ENCODE data around the gene CENPO. TPM values are rescaled to one million over a fixed set of nuclear protein-coding genes. Genes with fewer than 3 reads are reported as not detected.

Gene CENPO
- total RNA-seq, 1 donor from 2014 or later: 10.6 TPM

GRCh38 chr2:24763843-24764242 is 29.4 kb upstream of the CENPO start:
- Mint-ChIP-seq H3K9me3 (ENCODE audit: low read depth) (no peaks in the 10 kb centered on the region), H3K27me3 (ENCODE audit: low read depth) (no peaks in the 10 kb centered on the region), H3K4me3 (ENCODE audit: unreplicated experiment) (no peak overlapping the region), H3K36me3 (ENCODE audit: low read depth) (peaks cover 23% of the 10 kb centered on the region), H3K27ac (ENCODE audit: unreplicated experiment) (no peak overlapping the region), H3K4me1 (ENCODE audit: low read depth) (no peaks in the 10 kb centered on the region)
- TF ChIP-seq, protein P1, sequence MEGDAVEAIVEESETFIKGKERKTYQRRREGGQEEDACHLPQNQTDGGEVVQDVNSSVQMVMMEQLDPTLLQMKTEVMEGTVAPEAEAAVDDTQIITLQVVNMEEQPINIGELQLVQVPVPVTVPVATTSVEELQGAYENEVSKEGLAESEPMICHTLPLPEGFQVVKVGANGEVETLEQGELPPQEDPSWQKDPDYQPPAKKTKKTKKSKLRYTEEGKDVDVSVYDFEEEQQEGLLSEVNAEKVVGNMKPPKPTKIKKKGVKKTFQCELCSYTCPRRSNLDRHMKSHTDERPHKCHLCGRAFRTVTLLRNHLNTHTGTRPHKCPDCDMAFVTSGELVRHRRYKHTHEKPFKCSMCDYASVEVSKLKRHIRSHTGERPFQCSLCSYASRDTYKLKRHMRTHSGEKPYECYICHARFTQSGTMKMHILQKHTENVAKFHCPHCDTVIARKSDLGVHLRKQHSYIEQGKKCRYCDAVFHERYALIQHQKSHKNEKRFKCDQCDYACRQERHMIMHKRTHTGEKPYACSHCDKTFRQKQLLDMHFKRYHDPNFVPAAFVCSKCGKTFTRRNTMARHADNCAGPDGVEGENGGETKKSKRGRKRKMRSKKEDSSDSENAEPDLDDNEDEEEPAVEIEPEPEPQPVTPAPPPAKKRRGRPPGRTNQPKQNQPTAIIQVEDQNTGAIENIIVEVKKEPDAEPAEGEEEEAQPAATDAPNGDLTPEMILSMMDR (IDR thresholded peaks at IDR 0.05): no peak
- DNase-seq (ENCODE audit: low spot score): no peak

DNA sequence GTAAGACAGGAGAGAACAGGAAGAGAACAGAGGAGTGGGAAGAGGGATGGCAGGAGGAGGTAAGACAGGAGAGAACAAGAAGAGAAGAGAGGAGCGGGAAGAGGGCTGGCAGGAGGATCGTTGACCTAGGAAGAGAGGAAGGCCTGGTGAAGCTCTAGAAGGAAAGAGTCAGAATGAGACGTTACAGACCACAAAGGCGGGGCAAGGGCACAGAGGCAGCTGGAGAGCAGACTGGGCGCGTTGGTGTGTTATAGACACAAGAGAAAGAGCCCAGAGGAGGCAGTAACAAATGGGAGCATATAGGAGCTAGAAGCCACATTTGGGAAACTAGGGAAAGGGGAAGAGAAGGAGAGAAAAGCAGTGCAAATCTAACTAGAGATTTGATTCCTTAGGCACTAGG is 26.6 kb upstream of the CENPO start:
- no peak overlapping the region for H3K4me3 Mint-ChIP-seq (ENCODE audit: unreplicated experiment)
- no peaks in the 10 kb centered on the region for H3K27me3 Mint-ChIP-seq (ENCODE audit: low read depth)
- no peak overlapping the region for H3K27ac Mint-ChIP-seq (ENCODE audit: unreplicated experiment)
- TF ChIP-seq, protein P1 (IDR thresholded peaks at IDR 0.05): no peak
- no peaks in the 10 kb centered on the region for H3K4me1 Mint-ChIP-seq (ENCODE audit: low read depth)
- no peaks in the 10 kb centered on the region for H3K9me3 Mint-ChIP-seq (ENCODE audit: low read depth)
- H3K36me3 Mint-ChIP-seq (ENCODE audit: low read depth): peaks cover 32% of the 10 kb centered on the region
- DNase-seq (ENCODE audit: low spot score): no peak

GRCh38 chr2:24768013-24768412 is 25.2 kb upstream of the CENPO start:
- H3K4me1 Mint-ChIP-seq (ENCODE audit: low read depth): peaks cover 4% of the 10 kb centered on the region
- DNase-seq (ENCODE audit: low spot score): no peak
- H3K36me3 Mint-ChIP-seq (ENCODE audit: low read depth): peaks cover 32% of the 10 kb centered on the region
- no peak overlapping the region for H3K27ac Mint-ChIP-seq (ENCODE audit: unreplicated experiment)
- H3K9me3 Mint-ChIP-seq (ENCODE audit: low read depth): no peaks in the 10 kb centered on the region
- H3K27me3 Mint-ChIP-seq (ENCODE audit: low read depth): no peaks in the 10 kb centered on the region
- H3K4me3 Mint-ChIP-seq (ENCODE audit: unreplicated experiment): no peak overlapping the region
- TF ChIP-seq, protein P1 (IDR thresholded peaks at IDR 0.05): no peak

DNA sequence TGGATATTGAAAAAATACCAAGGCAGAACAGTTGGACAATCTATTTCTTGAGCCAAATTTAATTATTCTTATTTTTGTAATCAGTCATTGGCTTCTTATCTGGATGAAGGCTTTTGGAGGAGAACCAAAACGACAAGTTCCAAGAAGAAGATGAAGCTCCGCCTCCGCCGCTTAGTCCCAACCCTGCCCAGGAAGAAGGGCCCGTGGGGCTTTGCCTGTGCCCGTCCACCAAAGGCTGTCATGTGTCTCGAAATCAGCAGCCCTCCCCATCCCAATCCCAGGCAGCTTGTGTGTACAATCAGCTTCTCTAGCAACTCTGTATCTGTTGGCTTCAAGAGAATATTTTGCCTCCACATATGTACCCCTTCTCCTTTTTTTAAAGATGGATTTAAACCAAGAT is 24.6 kb upstream of the CENPO start:
- no peak for DNase-seq (ENCODE audit: low spot score)
- Mint-ChIP-seq H3K36me3 (ENCODE audit: low read depth) (peaks cover 32% of the 10 kb centered on the region), H3K27ac (ENCODE audit: unreplicated experiment) (no peak overlapping the region), H3K9me3 (ENCODE audit: low read depth) (no peaks in the 10 kb centered on the region), H3K27me3 (ENCODE audit: low read depth) (no peaks in the 10 kb centered on the region), H3K4me1 (ENCODE audit: low read depth) (peaks cover 4% of the 10 kb centered on the region), H3K4me3 (ENCODE audit: unreplicated experiment) (no peak overlapping the region)
- TF ChIP-seq, protein P1 (IDR thresholded peaks at IDR 0.05): no peak

GRCh38 chr2:24771061-24771460 is 22.2 kb upstream of the CENPO start:
- H3K27me3 Mint-ChIP-seq (ENCODE audit: low read depth): no peaks in the 10 kb centered on the region
- peaks cover 21% of the 10 kb centered on the region for H3K36me3 Mint-ChIP-seq (ENCODE audit: low read depth)
- DNase-seq (ENCODE audit: low spot score): no peak
- H3K27ac Mint-ChIP-seq (ENCODE audit: unreplicated experiment): no peak overlapping the region
- TF ChIP-seq, protein P1 (IDR thresholded peaks at IDR 0.05): no peak
- H3K4me3 Mint-ChIP-seq (ENCODE audit: unreplicated experiment): no peak overlapping the region
- H3K4me1 Mint-ChIP-seq (ENCODE audit: low read depth): peaks cover 4% of the 10 kb centered on the region
- no peaks in the 10 kb centered on the region for H3K9me3 Mint-ChIP-seq (ENCODE audit: low read depth)
